Measurements from ENCODE around the gene LITAF.

Gene LITAF

GRCh38 chr16:11586856-11587642 lies at the start of gene LITAF:
TSS of gene LITAF (minus strand) at chr16:11586919. CDS start at chr16:11556730, 30,189 bp downstream.
- no peak for DNase-seq

- peak; percentile 81 for DNase-seq
These were observed 49.5 kb upstream of the LITAF start for GRCh38 chr16:11636172-11636721.

- no peak for DNase-seq
These were observed 49.0 kb upstream of the LITAF start for GRCh38 chr16:11635679-11636171.

GRCh38 chr16:11635113-11635652 lies 48.5 kb upstream of the LITAF start:
- no peak for DNase-seq

- no peak for DNase-seq
These were observed 47.6 kb upstream of the LITAF start for GRCh38 chr16:11634312-11634711.

GRCh38 chr16:11633113-11633512 lies 46.4 kb upstream of the LITAF start:
- no peak for DNase-seq

- no peak for DNase-seq
These were observed 45.8 kb upstream of the LITAF start for GRCh38 chr16:11632455-11632939.

- no peak for DNase-seq
These were observed 44.5 kb upstream of the LITAF start for GRCh38 chr16:11631214-11631613.

- DNase-seq = no peak
These were observed 44.0 kb upstream of the LITAF start for GRCh38 chr16:11630768-11631056.

GRCh38 chr16:11630046-11630767 lies 43.5 kb upstream of the LITAF start:
- DNase-seq = no peak

GRCh38 chr16:11629071-11630030 lies 42.6 kb upstream of the LITAF start:
- peak; percentile 25 for DNase-seq

GRCh38 chr16:11627822-11628457 lies 41.2 kb upstream of the LITAF start:
- DNase-seq = no peak

GRCh38 chr16:11627292-11627663 lies 40.6 kb upstream of the LITAF start:
- no peak for DNase-seq

- no peak for DNase-seq
These were observed 40.1 kb upstream of the LITAF start for GRCh38 chr16:11626657-11627291.

GRCh38 chr16:11625769-11626168 lies 39.0 kb upstream of the LITAF start:
- no peak for DNase-seq

GRCh38 chr16:11624636-11625607 lies 38.2 kb upstream of the LITAF start:
- no peak for DNase-seq

GRCh38 chr16:11624205-11624604 lies 37.5 kb upstream of the LITAF start:
- DNase-seq = no peak

GRCh38 chr16:11621920-11622651 lies 35.4 kb upstream of the LITAF start:
- no peak for DNase-seq

GRCh38 chr16:11621539-11621919 lies 34.8 kb upstream of the LITAF start:
- DNase-seq = no peak

Measured in NCI-H2029 treated with DMSO at 0.1 percent for 48 hours (cell line).